Measurements from ENCODE around the gene SEPTIN10.

DNA sequence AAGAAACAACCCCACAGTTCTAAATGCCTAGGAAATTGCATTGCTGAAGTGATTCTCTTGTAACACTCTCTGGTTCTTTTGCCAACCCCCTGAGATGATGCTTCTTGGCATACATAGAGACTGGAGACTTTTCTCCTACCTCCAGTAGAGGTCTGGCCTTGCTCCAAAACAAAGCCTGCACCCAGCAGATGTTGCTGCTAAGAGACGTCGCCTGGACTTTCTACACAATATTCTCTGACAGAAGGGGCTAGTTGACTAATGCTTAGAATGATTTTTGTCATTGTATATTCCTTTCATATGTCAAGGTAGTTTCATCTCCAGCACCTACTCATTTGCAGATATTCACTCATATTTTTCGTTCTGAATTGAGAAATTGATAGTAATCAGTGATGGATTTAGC, 25.0 kb upstream of the SEPTIN10 start:
- TF ChIP-seq, protein P1, sequence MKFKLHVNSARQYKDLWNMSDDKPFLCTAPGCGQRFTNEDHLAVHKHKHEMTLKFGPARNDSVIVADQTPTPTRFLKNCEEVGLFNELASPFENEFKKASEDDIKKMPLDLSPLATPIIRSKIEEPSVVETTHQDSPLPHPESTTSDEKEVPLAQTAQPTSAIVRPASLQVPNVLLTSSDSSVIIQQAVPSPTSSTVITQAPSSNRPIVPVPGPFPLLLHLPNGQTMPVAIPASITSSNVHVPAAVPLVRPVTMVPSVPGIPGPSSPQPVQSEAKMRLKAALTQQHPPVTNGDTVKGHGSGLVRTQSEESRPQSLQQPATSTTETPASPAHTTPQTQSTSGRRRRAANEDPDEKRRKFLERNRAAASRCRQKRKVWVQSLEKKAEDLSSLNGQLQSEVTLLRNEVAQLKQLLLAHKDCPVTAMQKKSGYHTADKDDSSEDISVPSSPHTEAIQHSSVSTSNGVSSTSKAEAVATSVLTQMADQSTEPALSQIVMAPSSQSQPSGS (CRISPR knock-in tag; IDR thresholded peaks at IDR 0.05) = no peak
- TF ChIP-seq TCF7L2 (IDR thresholded peaks at IDR 0.05; ENCODE audit: low read depth, low read length) (no peak), YY1 (IDR thresholded peaks at IDR 0.05; ENCODE audit: borderline replicate concordance in 1 of 3, control insufficient read depth in 1 of 3, extremely low read depth in 1 of 3, insufficient read depth in 3 of 3, insufficient read length in 1 of 3, insufficient replicate concordance in 2 of 3, low read depth in 1 of 3, low read length in 2 of 3) (no peak), CTCF (IDR thresholded peaks at IDR 0.05 in 2 of 3, conservative IDR thresholded peaks at IDR 0.05 in 1 of 3; ENCODE audit: insufficient read depth in 2 of 3, low read depth in 1 of 3, low read length in 3 of 3) (no peak), SP1 (CRISPR knock-in tag; IDR thresholded peaks at IDR 0.05) (no peak), ZNF263 (CRISPR knock-in tag; IDR thresholded peaks at IDR 0.05; ENCODE audit: borderline replicate concordance) (no peak), DPF2 (IDR thresholded peaks at IDR 0.05) (no peak)
- TF ChIP-seq, protein P2, sequence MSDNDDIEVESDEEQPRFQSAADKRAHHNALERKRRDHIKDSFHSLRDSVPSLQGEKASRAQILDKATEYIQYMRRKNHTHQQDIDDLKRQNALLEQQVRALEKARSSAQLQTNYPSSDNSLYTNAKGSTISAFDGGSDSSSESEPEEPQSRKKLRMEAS (CRISPR knock-in tag; IDR thresholded peaks at IDR 0.05) = no peak
- TF ChIP-seq, protein P3, sequence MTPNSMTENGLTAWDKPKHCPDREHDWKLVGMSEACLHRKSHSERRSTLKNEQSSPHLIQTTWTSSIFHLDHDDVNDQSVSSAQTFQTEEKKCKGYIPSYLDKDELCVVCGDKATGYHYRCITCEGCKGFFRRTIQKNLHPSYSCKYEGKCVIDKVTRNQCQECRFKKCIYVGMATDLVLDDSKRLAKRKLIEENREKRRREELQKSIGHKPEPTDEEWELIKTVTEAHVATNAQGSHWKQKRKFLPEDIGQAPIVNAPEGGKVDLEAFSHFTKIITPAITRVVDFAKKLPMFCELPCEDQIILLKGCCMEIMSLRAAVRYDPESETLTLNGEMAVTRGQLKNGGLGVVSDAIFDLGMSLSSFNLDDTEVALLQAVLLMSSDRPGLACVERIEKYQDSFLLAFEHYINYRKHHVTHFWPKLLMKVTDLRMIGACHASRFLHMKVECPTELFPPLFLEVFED (CRISPR knock-in tag; conservative IDR thresholded peaks at IDR 0.05) = no peak

All from K562 (cell line).